Measurements from ENCODE around the gene LOC128125822.

Gene LOC128125822

DNA sequence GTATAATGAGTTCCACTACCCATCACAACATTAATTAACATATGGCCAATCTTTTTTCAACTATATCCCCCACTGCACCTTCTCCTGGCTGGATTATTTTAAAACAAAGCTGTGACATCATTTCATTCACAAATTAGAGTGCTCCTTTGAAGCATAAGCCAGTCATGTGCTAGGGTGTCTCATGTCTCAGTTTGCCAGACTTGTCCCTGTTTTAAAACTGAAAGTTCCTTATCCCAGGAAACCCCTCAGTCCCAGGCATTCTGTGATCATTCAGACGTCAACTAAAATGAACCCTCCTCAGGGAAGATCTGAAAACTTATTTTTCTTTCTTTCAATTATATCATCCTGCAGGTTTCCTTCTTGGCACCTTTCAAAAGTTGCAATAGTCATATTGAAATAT lies 29.3 kb upstream of the LOC128125822 start:
- TF ChIP-seq, protein P1, sequence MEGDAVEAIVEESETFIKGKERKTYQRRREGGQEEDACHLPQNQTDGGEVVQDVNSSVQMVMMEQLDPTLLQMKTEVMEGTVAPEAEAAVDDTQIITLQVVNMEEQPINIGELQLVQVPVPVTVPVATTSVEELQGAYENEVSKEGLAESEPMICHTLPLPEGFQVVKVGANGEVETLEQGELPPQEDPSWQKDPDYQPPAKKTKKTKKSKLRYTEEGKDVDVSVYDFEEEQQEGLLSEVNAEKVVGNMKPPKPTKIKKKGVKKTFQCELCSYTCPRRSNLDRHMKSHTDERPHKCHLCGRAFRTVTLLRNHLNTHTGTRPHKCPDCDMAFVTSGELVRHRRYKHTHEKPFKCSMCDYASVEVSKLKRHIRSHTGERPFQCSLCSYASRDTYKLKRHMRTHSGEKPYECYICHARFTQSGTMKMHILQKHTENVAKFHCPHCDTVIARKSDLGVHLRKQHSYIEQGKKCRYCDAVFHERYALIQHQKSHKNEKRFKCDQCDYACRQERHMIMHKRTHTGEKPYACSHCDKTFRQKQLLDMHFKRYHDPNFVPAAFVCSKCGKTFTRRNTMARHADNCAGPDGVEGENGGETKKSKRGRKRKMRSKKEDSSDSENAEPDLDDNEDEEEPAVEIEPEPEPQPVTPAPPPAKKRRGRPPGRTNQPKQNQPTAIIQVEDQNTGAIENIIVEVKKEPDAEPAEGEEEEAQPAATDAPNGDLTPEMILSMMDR (IDR thresholded peaks at IDR 0.05; ENCODE audit: low read depth, low read length), result no peak
- DNase-seq (ENCODE audit: extremely low read depth, low read depth), result no peak

DNA sequence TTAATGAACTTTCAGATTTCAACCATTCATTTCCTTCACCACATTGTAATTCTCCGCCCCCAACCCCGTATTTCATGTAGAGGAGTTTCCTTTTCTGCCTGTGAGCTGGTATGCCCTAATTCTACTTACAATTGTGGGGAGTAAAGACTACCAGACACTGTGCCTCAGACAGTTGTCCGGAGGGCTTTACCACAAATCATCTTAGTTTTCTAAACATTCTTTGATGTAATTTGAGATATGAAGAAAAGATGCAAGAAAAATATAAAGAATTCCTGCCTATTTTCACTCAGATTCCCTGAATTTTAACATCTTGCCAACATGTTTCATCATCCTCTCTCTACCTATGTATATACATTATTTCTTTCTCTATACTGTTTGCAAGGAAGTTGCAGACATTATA lies 28.3 kb upstream of the LOC128125822 start:
- DNase-seq (ENCODE audit: extremely low read depth, low read depth), result no peak
- TF ChIP-seq, protein P1 (IDR thresholded peaks at IDR 0.05; ENCODE audit: low read depth, low read length), result no peak

DNA sequence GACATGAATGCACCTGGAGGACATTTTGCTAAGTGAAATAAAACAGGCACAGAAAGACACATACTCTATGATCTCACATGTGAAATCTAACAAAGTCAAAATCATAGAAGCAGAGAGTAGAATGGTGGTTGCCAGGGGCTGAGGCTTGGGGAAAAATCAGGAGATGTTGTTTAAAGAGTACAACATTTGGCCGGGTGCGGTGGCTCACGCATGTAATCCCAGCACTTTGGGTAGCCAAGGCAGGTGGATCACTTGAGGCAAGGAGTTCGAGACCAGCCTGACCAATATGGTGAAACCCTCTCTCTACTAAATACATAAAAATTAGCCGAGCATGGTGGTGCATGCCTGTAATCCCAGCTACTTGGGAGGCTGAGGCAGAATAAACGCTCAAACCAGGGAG lies 26.0 kb upstream of the LOC128125822 start:
- TF ChIP-seq, protein P1 (IDR thresholded peaks at IDR 0.05; ENCODE audit: low read depth, low read length), result no peak
- DNase-seq (ENCODE audit: extremely low read depth, low read depth), result no peak

DNA sequence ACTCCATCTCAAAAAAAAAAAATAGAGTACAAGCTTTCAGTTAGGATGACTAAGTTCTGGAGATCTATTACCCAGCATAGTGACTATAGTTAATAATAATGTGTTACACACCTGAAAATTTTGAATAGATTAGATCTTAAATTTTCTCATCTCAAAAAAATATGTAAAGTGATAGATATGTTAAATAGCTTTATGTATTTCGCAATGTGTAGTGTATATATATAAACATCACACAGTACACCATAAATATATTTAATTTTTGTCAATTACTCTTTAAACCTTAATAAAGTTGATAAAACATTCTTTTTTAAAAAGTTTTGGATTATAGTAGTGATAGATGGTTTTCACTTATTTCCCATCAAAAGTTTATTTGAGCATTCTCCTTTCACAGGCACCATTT lies 25.6 kb upstream of the LOC128125822 start:
- no peak for DNase-seq (ENCODE audit: extremely low read depth, low read depth)
- TF ChIP-seq, protein P1 (IDR thresholded peaks at IDR 0.05; ENCODE audit: low read depth, low read length), result no peak

DNA sequence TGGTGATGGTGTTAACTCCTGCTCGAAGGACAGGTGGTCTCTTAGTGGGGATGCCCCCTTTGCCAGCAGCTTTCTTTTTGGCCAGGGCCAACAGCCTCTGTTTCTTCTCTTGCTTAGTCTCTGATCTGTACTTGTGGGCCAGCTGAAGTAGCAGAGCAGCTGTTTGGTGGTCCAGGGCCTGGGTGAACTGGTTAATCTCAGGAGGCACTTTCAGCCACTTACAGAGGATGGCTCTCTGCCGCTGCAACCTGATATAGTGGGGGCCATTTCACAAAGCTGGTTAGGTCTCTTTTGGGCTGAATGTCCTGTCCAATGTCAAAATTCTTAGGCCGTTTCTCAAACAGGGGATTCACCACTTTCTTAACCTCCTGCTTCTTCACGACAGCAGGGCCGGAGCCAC lies 23.2 kb upstream of the LOC128125822 start:
- TF ChIP-seq, protein P1 (IDR thresholded peaks at IDR 0.05; ENCODE audit: low read depth, low read length), result no peak
- no peak for DNase-seq (ENCODE audit: extremely low read depth, low read depth)

GRCh38 chr6:63553208-63553607 lies 19.1 kb upstream of the LOC128125822 start:
- no peak for DNase-seq (ENCODE audit: extremely low read depth, low read depth)

GRCh38 chr6:63553900-63554299 lies 18.4 kb upstream of the LOC128125822 start:
- TF ChIP-seq, protein P1 (IDR thresholded peaks at IDR 0.05; ENCODE audit: low read depth, low read length), result no peak
- DNase-seq (ENCODE audit: extremely low read depth, low read depth), result no peak

More at GRCh38 chr6:63553208-63553607, 19.1 kb upstream of the LOC128125822 start:
- TF ChIP-seq, protein P1 (IDR thresholded peaks at IDR 0.05; ENCODE audit: low read depth, low read length), result no peak
